H1 (cell line): Measurements from ENCODE around the gene ITGA4. TPM values are rescaled to one million over a fixed set of nuclear protein-coding genes. Genes with fewer than 3 reads are reported as not detected.

Source experiments
- polyA plus RNA-seq, 7 experiments: library from polyadenylated mRNA; depleted of rRNA in 3 of 7; stranded (reverse) in 5 of 7; unstranded in 2 of 7; fragments of >200 nt in 5 of 7; fragments of 200-250 nt in 2 of 7; gene quantifications; 1 replicate in 5 of 7; 2 replicates in 1 of 7; 4 replicates in 1 of 7; pipeline versions ENCODE4 v1.2.1 to v1.2.3, GENCODE V29; 2011 to 2013; ENCODE audit warnings: missing spikeins in 2 of 7, mixed read lengths in 2 of 7
- total RNA-seq: library from RNA; stranded (reverse); fragmentation: NEBNext Ultra II Directional; extraction: Animal tissue kit (Norgen Biotek cat#: 25700); gene quantifications from 2 replicates; pipeline ENCODE4 v1.2.1, GENCODE V29; 2021
- TF ChIP-seq, protein P1 (sequence below): IDR thresholded peaks from 2 replicates; pipeline ENCODE4 v1.6.1; 2012; ENCODE audit warnings: low read length, inconsistent platforms

ITGA4 gene
- total and polyA plus RNA-seq, 2 of the 8 experiments (the other 6 are each of a cell fraction or from before 2014, with no cell fraction given) = 0.60 to 2.1 TPM

DNA sequence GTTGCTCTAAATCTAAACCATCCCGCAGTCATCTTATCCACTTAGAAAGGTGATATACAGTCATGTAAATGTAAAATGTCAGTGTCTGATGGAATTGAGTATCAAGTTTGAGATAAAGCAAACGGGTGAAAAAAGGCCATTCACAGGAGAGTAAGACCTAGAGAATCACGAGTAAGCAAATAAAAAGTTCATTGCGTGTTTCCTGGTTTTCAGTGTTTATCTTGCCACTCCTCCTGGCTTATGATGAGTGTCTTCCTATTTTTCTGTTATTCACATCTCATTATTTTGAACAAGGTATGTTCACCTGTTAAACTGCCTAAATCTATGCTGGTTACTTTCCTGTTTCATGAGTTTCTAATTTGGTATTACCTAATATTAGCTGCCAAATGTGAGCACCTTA is 68.8 kb downstream of the ITGA4 start (continued):
- TF ChIP-seq, protein P1, sequence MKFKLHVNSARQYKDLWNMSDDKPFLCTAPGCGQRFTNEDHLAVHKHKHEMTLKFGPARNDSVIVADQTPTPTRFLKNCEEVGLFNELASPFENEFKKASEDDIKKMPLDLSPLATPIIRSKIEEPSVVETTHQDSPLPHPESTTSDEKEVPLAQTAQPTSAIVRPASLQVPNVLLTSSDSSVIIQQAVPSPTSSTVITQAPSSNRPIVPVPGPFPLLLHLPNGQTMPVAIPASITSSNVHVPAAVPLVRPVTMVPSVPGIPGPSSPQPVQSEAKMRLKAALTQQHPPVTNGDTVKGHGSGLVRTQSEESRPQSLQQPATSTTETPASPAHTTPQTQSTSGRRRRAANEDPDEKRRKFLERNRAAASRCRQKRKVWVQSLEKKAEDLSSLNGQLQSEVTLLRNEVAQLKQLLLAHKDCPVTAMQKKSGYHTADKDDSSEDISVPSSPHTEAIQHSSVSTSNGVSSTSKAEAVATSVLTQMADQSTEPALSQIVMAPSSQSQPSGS = no peak
- TF ChIP-seq, all 59 proteins: peak for 0
